Measurements from ENCODE around the gene DIP2C.
"Not testable (repeated sequence)": the region's sequence is repeated elsewhere in the genome, so short reads cannot be mapped to it uniquely, and the experiment has no call there.

The DIP2C gene

GRCh38 chr10:311901-312665 is 377.4 kb downstream of the DIP2C start:
- H3K9me3 ChIP-seq (replicated peaks; ENCODE audit: low read length), result no peaks in the 10 kb centered on the region
- no peaks in the 10 kb centered on the region for H3K27me3 ChIP-seq (ENCODE audit: control insufficient read depth, insufficient read depth, low read length)
- no peak overlapping the region for H3K4me3 ChIP-seq (ENCODE audit: low read length)
- H3K36me3 ChIP-seq (ENCODE audit: insufficient read depth, low read length), result peaks cover 10% of the 10 kb centered on the region
- H3K4me2 ChIP-seq (ENCODE audit: low read length), result no peak overlapping the region
- no peak overlapping the region for H3K9ac ChIP-seq (ENCODE audit: low read depth, low read length)
- H3K4me1 ChIP-seq (ENCODE audit: control insufficient read depth, insufficient read depth, low read length), result peaks cover 9% of the 10 kb centered on the region

GRCh38 chr10:310976-311639 is 378.4 kb downstream of the DIP2C start:
- no peak overlapping the region for H3K9ac ChIP-seq (ENCODE audit: low read depth, low read length)
- H3K4me1 ChIP-seq (ENCODE audit: control insufficient read depth, insufficient read depth, low read length), result peaks cover 7% of the 10 kb centered on the region

DNA sequence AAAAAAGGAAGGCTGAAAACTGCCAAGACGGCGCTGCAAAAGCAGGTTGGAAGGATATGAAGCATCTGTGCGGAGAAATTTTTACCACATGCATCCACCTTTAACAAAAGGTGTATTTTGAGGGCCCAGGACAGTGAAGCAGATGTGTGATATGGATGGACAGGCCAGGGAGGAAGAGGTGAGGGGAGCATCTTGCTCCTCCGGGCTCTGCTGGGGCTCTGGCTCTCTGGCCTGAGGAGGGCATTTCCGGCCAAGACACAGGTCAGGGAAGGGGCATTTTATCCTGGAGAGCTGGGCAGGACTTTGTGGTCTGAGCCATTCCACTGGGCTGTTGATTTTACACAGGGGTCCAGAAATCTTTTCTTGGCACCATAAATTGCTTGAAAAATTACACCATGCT is 379.1 kb downstream of the DIP2C start:
- no peaks in the 10 kb centered on the region for H3K9me3 ChIP-seq (replicated peaks; ENCODE audit: low read length)
- H3K4me2 ChIP-seq (ENCODE audit: low read length), result no peak overlapping the region
- H3K36me3 ChIP-seq (ENCODE audit: insufficient read depth, low read length), result peaks cover 21% of the 10 kb centered on the region
- H3K9ac ChIP-seq (ENCODE audit: low read depth, low read length), result no peak overlapping the region
- no peaks in the 10 kb centered on the region for H3K27me3 ChIP-seq (ENCODE audit: control insufficient read depth, insufficient read depth, low read length)
- H3K4me1 ChIP-seq (ENCODE audit: control insufficient read depth, insufficient read depth, low read length), result peaks cover 7% of the 10 kb centered on the region
- no peak overlapping the region for H3K4me3 ChIP-seq (ENCODE audit: low read length)

More at GRCh38 chr10:310976-311639, 378.4 kb downstream of the DIP2C start:
- no peak overlapping the region for H3K4me2 ChIP-seq (ENCODE audit: low read length)
- no peaks in the 10 kb centered on the region for H3K9me3 ChIP-seq (replicated peaks; ENCODE audit: low read length)
- H3K27me3 ChIP-seq (ENCODE audit: control insufficient read depth, insufficient read depth, low read length), result no peaks in the 10 kb centered on the region
- no peak overlapping the region for H3K4me3 ChIP-seq (ENCODE audit: low read length)
- peaks cover 20% of the 10 kb centered on the region for H3K36me3 ChIP-seq (ENCODE audit: insufficient read depth, low read length)

- H3K36me3 ChIP-seq (ENCODE audit: insufficient read depth, low read length), result peaks cover 21% of the 10 kb centered on the region
- H3K9ac ChIP-seq (ENCODE audit: low read depth, low read length), result no peak overlapping the region
- H3K9me3 ChIP-seq (replicated peaks; ENCODE audit: low read length), result no peaks in the 10 kb centered on the region
- H3K4me2 ChIP-seq (ENCODE audit: low read length), result no peak overlapping the region
- H3K27me3 ChIP-seq (ENCODE audit: control insufficient read depth, insufficient read depth, low read length), result no peaks in the 10 kb centered on the region
- no peaks in the 10 kb centered on the region for H3K4me1 ChIP-seq (ENCODE audit: control insufficient read depth, insufficient read depth, low read length)
- no peak overlapping the region for H3K4me3 ChIP-seq (ENCODE audit: low read length)
Measured at GRCh38 chr10:308572-309085, 380.8 kb downstream of the DIP2C start.

GRCh38 chr10:308101-308500 is 381.4 kb downstream of the DIP2C start:
- no peak overlapping the region for H3K4me3 ChIP-seq (ENCODE audit: low read length)
- H3K4me1 ChIP-seq (ENCODE audit: control insufficient read depth, insufficient read depth, low read length), result no peaks in the 10 kb centered on the region
- H3K9ac ChIP-seq (ENCODE audit: low read depth, low read length), result no peak overlapping the region
- no peaks in the 10 kb centered on the region for H3K27me3 ChIP-seq (ENCODE audit: control insufficient read depth, insufficient read depth, low read length)
- H3K9me3 ChIP-seq (replicated peaks; ENCODE audit: low read length), result no peaks in the 10 kb centered on the region
- H3K36me3 ChIP-seq (ENCODE audit: insufficient read depth, low read length), result peaks cover 21% of the 10 kb centered on the region
- no peak overlapping the region for H3K4me2 ChIP-seq (ENCODE audit: low read length)

DNA sequence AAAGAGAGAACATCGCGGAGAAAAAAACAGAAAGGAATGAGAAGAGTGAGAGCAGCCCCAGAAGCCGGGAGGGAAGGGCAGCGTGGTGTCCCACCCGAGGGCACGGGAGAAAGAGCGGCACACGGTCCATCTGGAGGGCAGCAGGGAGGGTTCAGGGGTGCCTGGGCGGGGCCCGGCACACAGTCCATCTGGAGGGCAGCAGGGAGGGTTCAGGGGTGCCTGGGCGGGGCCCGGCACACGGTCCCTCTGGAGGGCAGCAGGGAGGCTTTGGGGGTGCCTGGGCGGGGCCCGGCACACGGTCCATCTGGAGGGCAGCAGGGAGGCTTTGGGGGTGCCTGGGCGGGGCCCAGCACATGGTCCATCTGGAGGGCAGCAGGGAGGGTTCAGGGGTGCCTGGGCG is 381.8 kb downstream of the DIP2C start:
- no peaks in the 10 kb centered on the region for H3K4me1 ChIP-seq (ENCODE audit: control insufficient read depth, insufficient read depth, low read length)
- H3K4me2 ChIP-seq (ENCODE audit: low read length), result no peak overlapping the region
- no peaks in the 10 kb centered on the region for H3K9me3 ChIP-seq (replicated peaks; ENCODE audit: low read length)
- no peak overlapping the region for H3K4me3 ChIP-seq (ENCODE audit: low read length)
- H3K9ac ChIP-seq (ENCODE audit: low read depth, low read length), result no peak overlapping the region
- peaks cover 21% of the 10 kb centered on the region for H3K36me3 ChIP-seq (ENCODE audit: insufficient read depth, low read length)
- no peaks in the 10 kb centered on the region for H3K27me3 ChIP-seq (ENCODE audit: control insufficient read depth, insufficient read depth, low read length)

DNA sequence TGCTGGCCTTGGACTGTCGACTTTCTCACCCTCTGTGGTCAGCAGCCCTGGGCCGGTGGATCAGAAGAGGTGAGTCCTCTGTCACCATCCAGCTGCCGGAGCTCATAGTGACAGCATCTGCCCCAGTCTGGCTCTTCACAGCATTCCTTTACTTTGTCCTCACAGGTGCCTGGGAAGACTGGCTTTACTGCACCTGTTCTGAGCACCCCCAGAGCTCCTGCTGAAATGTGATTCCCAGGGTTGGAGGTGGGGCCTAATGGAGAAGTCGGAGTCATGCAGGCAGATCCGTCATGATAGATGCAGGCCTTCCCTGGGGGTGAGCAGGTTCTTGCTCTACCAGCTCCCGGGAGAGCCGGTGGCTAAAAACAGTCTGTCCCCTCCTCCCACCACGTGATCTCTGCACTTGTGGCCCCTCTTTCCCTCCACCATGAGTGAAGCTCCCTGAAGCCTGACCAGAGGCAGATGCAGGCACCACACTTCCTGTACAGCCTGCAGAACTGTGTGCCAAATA is 382.7 kb downstream of the DIP2C start:
- Histone ChIP-seq H3K4me3 (ENCODE audit: low read length) (no peak overlapping the region), H3K4me1 (ENCODE audit: control insufficient read depth, insufficient read depth, low read length) (no peaks in the 10 kb centered on the region), H3K27me3 (ENCODE audit: control insufficient read depth, insufficient read depth, low read length) (no peaks in the 10 kb centered on the region), H3K36me3 (ENCODE audit: insufficient read depth, low read length) (peaks cover 21% of the 10 kb centered on the region), H3K9me3 (replicated peaks; ENCODE audit: low read length) (no peaks in the 10 kb centered on the region), H3K9ac (ENCODE audit: low read depth, low read length) (no peak overlapping the region), H3K4me2 (ENCODE audit: low read length) (no peak overlapping the region)

DNA sequence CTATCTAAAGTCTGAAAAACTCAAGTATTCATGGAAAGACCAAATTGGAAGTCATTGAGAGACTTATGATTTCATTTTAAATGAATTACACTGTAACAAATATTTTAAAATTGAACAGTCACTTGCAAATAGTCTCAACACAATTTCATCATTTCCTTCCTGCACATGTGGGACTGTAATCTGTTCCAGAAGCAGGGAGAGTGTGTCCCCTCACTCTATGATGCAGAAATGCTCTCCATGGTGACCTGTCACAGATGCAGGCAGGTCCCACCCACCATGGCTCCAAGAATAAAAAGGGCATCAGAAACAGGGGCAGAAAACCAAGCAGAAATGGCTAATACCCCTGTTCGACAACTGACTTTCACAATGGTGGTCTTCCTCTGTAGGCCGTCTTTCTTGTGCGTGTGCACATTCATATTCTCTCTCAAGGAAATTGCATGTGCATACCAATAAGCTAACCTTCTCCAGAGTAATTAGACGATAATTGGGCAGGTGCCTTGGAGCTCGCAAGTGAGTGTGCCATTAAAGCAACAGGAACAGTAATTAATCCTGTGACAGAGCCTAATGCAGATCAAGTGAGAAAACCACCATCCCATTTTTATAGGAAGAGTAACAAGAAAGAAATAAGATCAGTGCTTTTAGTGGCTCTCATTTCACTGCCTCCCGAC is 383.3 kb downstream of the DIP2C start:
- H3K4me2 ChIP-seq (ENCODE audit: low read length), result no peak overlapping the region
- H3K4me3 ChIP-seq (ENCODE audit: low read length), result no peak overlapping the region
- peaks cover 21% of the 10 kb centered on the region for H3K36me3 ChIP-seq (ENCODE audit: insufficient read depth, low read length)
- no peaks in the 10 kb centered on the region for H3K4me1 ChIP-seq (ENCODE audit: control insufficient read depth, insufficient read depth, low read length)
- no peaks in the 10 kb centered on the region for H3K27me3 ChIP-seq (ENCODE audit: control insufficient read depth, insufficient read depth, low read length)
- no peaks in the 10 kb centered on the region for H3K9me3 ChIP-seq (replicated peaks; ENCODE audit: low read length)
- no peak overlapping the region for H3K9ac ChIP-seq (ENCODE audit: low read depth, low read length)

DNA sequence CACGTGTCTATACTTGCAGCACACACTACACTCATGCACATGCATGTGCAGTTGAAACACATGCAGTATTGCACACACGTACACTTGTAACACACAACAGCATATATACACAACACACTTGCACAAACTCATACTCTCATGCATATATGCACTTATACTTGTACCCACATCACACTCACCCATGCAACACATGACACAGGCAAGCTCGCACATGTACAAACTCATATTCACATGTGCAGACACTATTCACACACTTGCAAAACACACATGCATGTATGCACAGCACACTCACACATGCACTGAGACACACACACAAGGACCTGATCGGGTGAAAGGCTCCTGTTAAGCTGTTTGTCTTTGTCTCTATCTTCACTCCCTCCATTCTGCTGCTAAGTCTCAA is 384.4 kb downstream of the DIP2C start:
- Histone ChIP-seq H3K4me3 (ENCODE audit: low read length) (no peak overlapping the region), H3K4me1 (ENCODE audit: control insufficient read depth, insufficient read depth, low read length) (no peaks in the 10 kb centered on the region), H3K9me3 (replicated peaks; ENCODE audit: low read length) (no peaks in the 10 kb centered on the region), H3K36me3 (ENCODE audit: insufficient read depth, low read length) (peaks cover 19% of the 10 kb centered on the region), H3K27me3 (ENCODE audit: control insufficient read depth, insufficient read depth, low read length) (no peaks in the 10 kb centered on the region), H3K9ac (ENCODE audit: low read depth, low read length) (no peak overlapping the region), H3K4me2 (ENCODE audit: low read length) (no peak overlapping the region)

GRCh38 chr10:301536-301935 is 387.9 kb downstream of the DIP2C start:
- Histone ChIP-seq H3K4me2 (ENCODE audit: low read length) (no peak overlapping the region), H3K9me3 (replicated peaks; ENCODE audit: low read length) (no peaks in the 10 kb centered on the region), H3K4me1 (ENCODE audit: control insufficient read depth, insufficient read depth, low read length) (peaks cover 11% of the 10 kb centered on the region), H3K9ac (ENCODE audit: low read depth, low read length) (no peak overlapping the region), H3K36me3 (ENCODE audit: insufficient read depth, low read length) (peaks cover 6% of the 10 kb centered on the region), H3K27me3 (ENCODE audit: control insufficient read depth, insufficient read depth, low read length) (no peaks in the 10 kb centered on the region), H3K4me3 (ENCODE audit: low read length) (no peak overlapping the region)

GRCh38 chr10:300580-300979 is 388.9 kb downstream of the DIP2C start:
- not testable (repeated sequence) for H3K4me3 ChIP-seq (ENCODE audit: low read length); H3K4me2 ChIP-seq (ENCODE audit: low read length); H3K27me3 ChIP-seq (ENCODE audit: control insufficient read depth, insufficient read depth, low read length); H3K9ac ChIP-seq (ENCODE audit: low read depth, low read length); H3K9me3 ChIP-seq (replicated peaks; ENCODE audit: low read length); H3K36me3 ChIP-seq (ENCODE audit: insufficient read depth, low read length)
- peaks cover 11% of the 10 kb centered on the region for H3K4me1 ChIP-seq (ENCODE audit: control insufficient read depth, insufficient read depth, low read length)
